ENCODE results near the gene P4HA1. TPM values are rescaled to one million over a fixed set of nuclear protein-coding genes. Genes with fewer than 3 reads are reported as not detected.
A peak's percentile ranks its signal among the peaks of the same experiment; 100 is the strongest.

The P4HA1 gene
- total RNA-seq, 1 experiment from 2014 or later, result 34.4 TPM

GRCh38 chr10:73096449-73097304, at the start of gene P4HA1 (continued):
- TF ChIP-seq, protein P1, sequence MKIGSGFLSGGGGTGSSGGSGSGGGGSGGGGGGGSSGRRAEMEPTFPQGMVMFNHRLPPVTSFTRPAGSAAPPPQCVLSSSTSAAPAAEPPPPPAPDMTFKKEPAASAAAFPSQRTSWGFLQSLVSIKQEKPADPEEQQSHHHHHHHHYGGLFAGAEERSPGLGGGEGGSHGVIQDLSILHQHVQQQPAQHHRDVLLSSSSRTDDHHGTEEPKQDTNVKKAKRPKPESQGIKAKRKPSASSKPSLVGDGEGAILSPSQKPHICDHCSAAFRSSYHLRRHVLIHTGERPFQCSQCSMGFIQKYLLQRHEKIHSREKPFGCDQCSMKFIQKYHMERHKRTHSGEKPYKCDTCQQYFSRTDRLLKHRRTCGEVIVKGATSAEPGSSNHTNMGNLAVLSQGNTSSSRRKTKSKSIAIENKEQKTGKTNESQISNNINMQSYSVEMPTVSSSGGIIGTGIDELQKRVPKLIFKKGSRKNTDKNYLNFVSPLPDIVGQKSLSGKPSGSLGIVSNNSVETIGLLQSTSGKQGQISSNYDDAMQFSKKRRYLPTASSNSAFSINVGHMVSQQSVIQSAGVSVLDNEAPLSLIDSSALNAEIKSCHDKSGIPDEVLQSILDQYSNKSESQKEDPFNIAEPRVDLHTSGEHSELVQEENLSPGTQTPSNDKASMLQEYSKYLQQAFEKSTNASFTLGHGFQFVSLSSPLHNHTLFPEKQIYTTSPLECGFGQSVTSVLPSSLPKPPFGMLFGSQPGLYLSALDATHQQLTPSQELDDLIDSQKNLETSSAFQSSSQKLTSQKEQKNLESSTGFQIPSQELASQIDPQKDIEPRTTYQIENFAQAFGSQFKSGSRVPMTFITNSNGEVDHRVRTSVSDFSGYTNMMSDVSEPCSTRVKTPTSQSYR (CRISPR knock-in tag; IDR thresholded peaks at IDR 0.05), result no peak
- TF ChIP-seq TEAD4 (CRISPR knock-in tag; IDR thresholded peaks at IDR 0.05) (no peak), ARID4B (CRISPR knock-in tag; IDR thresholded peaks at IDR 0.05; ENCODE audit: borderline replicate concordance) (0 out of 2 replicates have a peak, but pooled peaks have one; percentile 39), SP1 (CRISPR knock-in tag; conservative IDR thresholded peaks at IDR 0.05) (peak; percentile 49; the same call in 1 of the 2 replicates), OVOL2 (CRISPR knock-in tag; IDR thresholded peaks at IDR 0.05; ENCODE audit: borderline replicate concordance) (no peak), ZNF512 (CRISPR knock-in tag; IDR thresholded peaks at IDR 0.05; ENCODE audit: borderline replicate concordance) (no peak), ESRRA (CRISPR knock-in tag; IDR thresholded peaks at IDR 0.05; ENCODE audit: borderline replicate concordance) (no peak; the same call in 1 of the 2 replicates), AR (CRISPR knock-in tag; IDR thresholded peaks at IDR 0.05) (0 out of 2 replicates have a peak, but pooled peaks have one; percentile 27), NR1H2 (CRISPR knock-in tag; IDR thresholded peaks at IDR 0.05) (no peak), HMGA2 (CRISPR knock-in tag; IDR thresholded peaks at IDR 0.05) (no peak), RORB (CRISPR knock-in tag; IDR thresholded peaks at IDR 0.05) (peak; percentile 84; the same call in 1 of the 2 replicates), FOXP1 (CRISPR knock-in tag; IDR thresholded peaks at IDR 0.05; ENCODE audit: borderline replicate concordance) (peak; percentile 72; the same call in 1 of the 2 replicates), ZNF219 (CRISPR knock-in tag; IDR thresholded peaks at IDR 0.05; ENCODE audit: borderline replicate concordance) (no peak), E2F1 (CRISPR knock-in tag; IDR thresholded peaks at IDR 0.05) (no peak), ZNF423 (CRISPR knock-in tag; IDR thresholded peaks at IDR 0.05) (no peak), ZNF232 (CRISPR knock-in tag; IDR thresholded peaks at IDR 0.05) (peak; percentile 87; the same call in 1 of the 2 replicates), FOXP4 (CRISPR knock-in tag; IDR thresholded peaks at IDR 0.05) (no peak; the same call in 1 of the 2 replicates)
- TF ChIP-seq, protein P2, sequence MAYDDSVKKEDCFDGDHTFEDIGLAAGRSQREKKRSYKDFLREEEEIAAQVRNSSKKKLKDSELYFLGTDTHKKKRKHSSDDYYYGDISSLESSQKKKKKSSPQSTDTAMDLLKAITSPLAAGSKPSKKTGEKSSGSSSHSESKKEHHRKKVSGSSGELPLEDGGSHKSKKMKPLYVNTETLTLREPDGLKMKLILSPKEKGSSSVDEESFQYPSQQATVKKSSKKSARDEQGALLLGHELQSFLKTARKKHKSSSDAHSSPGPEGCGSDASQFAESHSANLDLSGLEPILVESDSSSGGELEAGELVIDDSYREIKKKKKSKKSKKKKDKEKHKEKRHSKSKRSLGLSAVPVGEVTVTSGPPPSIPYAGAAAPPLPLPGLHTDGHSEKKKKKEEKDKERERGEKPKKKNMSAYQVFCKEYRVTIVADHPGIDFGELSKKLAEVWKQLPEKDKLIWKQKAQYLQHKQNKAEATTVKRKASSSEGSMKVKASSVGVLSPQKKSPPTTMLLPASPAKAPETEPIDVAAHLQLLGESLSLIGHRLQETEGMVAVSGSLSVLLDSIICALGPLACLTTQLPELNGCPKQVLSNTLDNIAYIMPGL (CRISPR knock-in tag; IDR thresholded peaks at IDR 0.05), result peak; percentile 99
- TF ChIP-seq, protein P3, sequence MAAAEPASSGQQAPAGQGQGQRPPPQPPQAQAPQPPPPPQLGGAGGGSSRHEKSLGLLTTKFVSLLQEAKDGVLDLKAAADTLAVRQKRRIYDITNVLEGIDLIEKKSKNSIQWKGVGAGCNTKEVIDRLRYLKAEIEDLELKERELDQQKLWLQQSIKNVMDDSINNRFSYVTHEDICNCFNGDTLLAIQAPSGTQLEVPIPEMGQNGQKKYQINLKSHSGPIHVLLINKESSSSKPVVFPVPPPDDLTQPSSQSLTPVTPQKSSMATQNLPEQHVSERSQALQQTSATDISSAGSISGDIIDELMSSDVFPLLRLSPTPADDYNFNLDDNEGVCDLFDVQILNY (CRISPR knock-in tag; IDR thresholded peaks at IDR 0.05), result no peak; the same call in 1 of the 2 replicates

All from WTC11 (cell line).